T-helper 17 cell (primary cell): ENCODE data around the gene C3orf49. TPM values are rescaled to one million over a fixed set of nuclear protein-coding genes. Genes with fewer than 3 reads are reported as not detected.
A peak's percentile ranks its signal among the peaks of the same experiment; 100 is the strongest.

ENCODE experiments used
- ATAC-seq: fragments of 150-1000 bp; cut with Tn5 transposase; 2 replicates; pipeline ENCODE4 v1.10.0; 2021; ENCODE audit warnings: mild to moderate bottlenecking, moderate library complexity
- DNase-seq, 3 donors: peaks; one replicate each; pipeline versions ENCODE4 v3.0.0 to v3.0.0-alpha.2; 2020 to 2021
- H3K9me3 ChIP-seq: one replicate; pipeline ENCODE4 v1.7.0; 2013; ENCODE audit warnings: low read length, mild to moderate bottlenecking; ENCODE audit not compliant: control insufficient read depth, poor library complexity, severe bottlenecking
- H3K27ac Mint-ChIP-seq: one replicate; pipeline ENCODE4 v1.8.0; 2022; ENCODE audit warnings: mild to moderate bottlenecking, moderate library complexity, mixed read lengths
- H3K27me3 Mint-ChIP-seq: one replicate; pipeline ENCODE4 v1.8.0; 2022; ENCODE audit warnings: mixed read lengths
- H3K36me3 Mint-ChIP-seq: one replicate; pipeline ENCODE4 v1.8.0; 2022; ENCODE audit warnings: low read depth, mixed read lengths
- H3K4me1 Mint-ChIP-seq: one replicate; pipeline ENCODE4 v1.8.0; 2022; ENCODE audit warnings: mild to moderate bottlenecking, mixed read lengths
- H3K4me3 Mint-ChIP-seq: one replicate; pipeline ENCODE4 v1.8.0; 2022; ENCODE audit warnings: mild to moderate bottlenecking, moderate library complexity, mixed read lengths
- total RNA-seq, 4 donors: library from RNA in 2 of 4; stranded (reverse) in 2 of 4; gene quantifications; one replicate each; pipeline ENCODE4 v1.2.3 and lab custom pipeline; 2022 to 2026

The C3orf49 gene
- total RNA-seq, 2 donors from 2014 or later = not detected

DNA sequence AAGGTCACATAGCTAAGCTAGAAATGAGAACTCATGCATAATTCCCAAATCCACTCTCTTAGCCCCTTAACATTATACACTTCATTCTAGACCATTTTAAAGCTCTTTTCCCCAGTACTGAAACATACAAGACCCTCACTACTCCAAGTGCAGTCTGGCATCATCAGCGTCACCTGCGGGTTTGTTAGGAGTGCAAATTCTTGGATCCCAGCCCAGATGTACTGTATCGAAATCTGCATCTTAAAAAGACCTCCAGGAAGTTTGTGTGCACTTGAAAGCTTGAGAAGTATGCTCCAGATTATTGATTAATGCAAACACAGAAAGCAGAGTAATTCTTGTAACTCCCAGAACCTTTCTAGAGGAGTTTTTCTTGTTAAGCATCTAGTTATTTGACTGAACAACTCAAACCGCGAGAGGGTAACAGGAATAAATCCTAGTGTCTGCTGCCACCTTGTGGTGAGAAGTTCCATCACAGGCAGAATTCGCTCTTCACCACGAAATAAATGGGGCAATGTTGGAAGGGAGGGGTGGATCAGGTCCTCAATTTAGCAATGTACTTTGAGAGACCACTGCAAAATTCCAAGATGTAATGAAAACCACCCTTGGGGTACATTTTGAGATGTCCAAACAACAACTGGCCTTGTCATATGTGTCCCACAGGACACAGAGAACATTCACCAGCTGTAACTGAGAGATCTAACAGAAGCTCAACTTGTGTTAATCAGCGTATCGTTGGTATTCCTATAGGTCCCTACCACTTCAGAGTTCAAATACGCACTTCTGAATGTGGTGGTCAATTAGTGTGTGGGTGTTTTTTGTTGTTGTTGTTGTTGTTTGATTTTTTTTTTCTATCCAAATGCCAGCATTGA lies 583 bp upstream of the C3orf49 start:
- peaks cover 11% of the 10 kb centered on the region for H3K4me1 Mint-ChIP-seq
- peak; percentile 62 for ATAC-seq
- peaks cover 7% of the 10 kb centered on the region for H3K36me3 Mint-ChIP-seq
- H3K27ac Mint-ChIP-seq = no peak overlapping the region
- no peaks in the 10 kb centered on the region for H3K27me3 Mint-ChIP-seq
- DNase-seq = peak; percentile 11 to 45 (median 19)
- H3K9me3 ChIP-seq = no peaks in the 10 kb centered on the region
- H3K4me3 Mint-ChIP-seq = no peak overlapping the region

GRCh38 chr3:63824309-63824708 lies 5.2 kb downstream of the C3orf49 start:
- peaks cover 4% of the 10 kb centered on the region for H3K36me3 Mint-ChIP-seq
- H3K9me3 ChIP-seq = no peaks in the 10 kb centered on the region
- no peak overlapping the region for H3K4me3 Mint-ChIP-seq
- no peak for ATAC-seq
- H3K4me1 Mint-ChIP-seq = peaks cover 4% of the 10 kb centered on the region
- H3K27me3 Mint-ChIP-seq = no peaks in the 10 kb centered on the region
- DNase-seq = no peak
- H3K27ac Mint-ChIP-seq = no peak overlapping the region

GRCh38 chr3:63830526-63830925 lies 11.4 kb downstream of the C3orf49 start:
- Mint-ChIP-seq H3K4me1 (no peaks in the 10 kb centered on the region), H3K36me3 (peaks cover 8% of the 10 kb centered on the region), H3K27ac (no peak overlapping the region), H3K27me3 (no peaks in the 10 kb centered on the region), H3K4me3 (no peak overlapping the region)
- ATAC-seq (no peak), DNase-seq (no peak)
- no peaks in the 10 kb centered on the region for H3K9me3 ChIP-seq

- H3K4me3 Mint-ChIP-seq = no peak overlapping the region
- H3K36me3 Mint-ChIP-seq = peaks cover 4% of the 10 kb centered on the region
Observed at GRCh38 chr3:63832395-63832794, 13.3 kb downstream of the C3orf49 start.

GRCh38 chr3:63841704-63842103 lies 22.6 kb downstream of the C3orf49 start:
- Mint-ChIP-seq H3K4me1 (peaks cover 6% of the 10 kb centered on the region), H3K27me3 (no peaks in the 10 kb centered on the region), H3K27ac (no peak overlapping the region), H3K4me3 (no peak overlapping the region), H3K36me3 (no peaks in the 10 kb centered on the region)
- ATAC-seq = no peak
- DNase-seq = no peak
- no peaks in the 10 kb centered on the region for H3K9me3 ChIP-seq

More at GRCh38 chr3:63832395-63832794, 13.3 kb downstream of the C3orf49 start:
- no peaks in the 10 kb centered on the region for H3K4me1 Mint-ChIP-seq
- ATAC-seq (no peak), DNase-seq (no peak)
- H3K9me3 ChIP-seq = no peaks in the 10 kb centered on the region
- no peaks in the 10 kb centered on the region for H3K27me3 Mint-ChIP-seq
- H3K27ac Mint-ChIP-seq = no peak overlapping the region

- Mint-ChIP-seq H3K27ac (no peak overlapping the region), H3K4me3 (no peak overlapping the region), H3K36me3 (no peaks in the 10 kb centered on the region), H3K27me3 (no peaks in the 10 kb centered on the region), H3K4me1 (peaks cover 6% of the 10 kb centered on the region)
- DNase-seq = no peak
- ATAC-seq = no peak
- H3K9me3 ChIP-seq = no peaks in the 10 kb centered on the region
Observed at GRCh38 chr3:63842127-63842526, 23.0 kb downstream of the C3orf49 start.

DNA sequence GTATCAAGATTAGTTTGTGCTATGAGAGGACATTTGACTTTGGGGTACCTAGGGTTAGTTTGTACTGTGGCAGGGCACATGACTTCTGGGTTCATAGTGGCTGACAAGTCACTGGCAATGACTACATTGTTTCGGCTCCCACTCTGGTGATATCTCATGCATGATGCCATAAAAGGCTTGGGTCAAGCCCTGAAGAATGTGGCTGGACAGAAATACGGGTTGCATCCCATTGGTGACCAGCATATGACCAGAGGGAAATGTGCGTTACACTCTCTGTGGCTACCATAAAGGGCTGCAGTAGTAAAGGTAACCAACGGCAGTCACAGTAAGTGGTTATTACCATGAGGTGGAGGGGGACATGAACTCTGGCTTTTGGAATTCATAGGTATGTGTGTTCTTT lies 26.1 kb downstream of the C3orf49 start:
- Mint-ChIP-seq H3K27me3 (no peaks in the 10 kb centered on the region), H3K4me3 (peak overlapping the region; percentile 31), H3K27ac (no peak overlapping the region), H3K36me3 (no peaks in the 10 kb centered on the region), H3K4me1 (peaks cover 8% of the 10 kb centered on the region)
- H3K9me3 ChIP-seq = no peaks in the 10 kb centered on the region
- DNase-seq = no peak
- no peak for ATAC-seq

GRCh38 chr3:63847718-63848450 lies 28.8 kb downstream of the C3orf49 start:
- no peak for ATAC-seq
- H3K4me3 Mint-ChIP-seq = no peak overlapping the region
- no peak for DNase-seq
- H3K36me3 Mint-ChIP-seq = peaks cover 2% of the 10 kb centered on the region
- H3K9me3 ChIP-seq = no peaks in the 10 kb centered on the region
- H3K4me1 Mint-ChIP-seq = peaks cover 13% of the 10 kb centered on the region
- peak overlapping the region; percentile 21 for H3K27ac Mint-ChIP-seq
- no peaks in the 10 kb centered on the region for H3K27me3 Mint-ChIP-seq

DNA sequence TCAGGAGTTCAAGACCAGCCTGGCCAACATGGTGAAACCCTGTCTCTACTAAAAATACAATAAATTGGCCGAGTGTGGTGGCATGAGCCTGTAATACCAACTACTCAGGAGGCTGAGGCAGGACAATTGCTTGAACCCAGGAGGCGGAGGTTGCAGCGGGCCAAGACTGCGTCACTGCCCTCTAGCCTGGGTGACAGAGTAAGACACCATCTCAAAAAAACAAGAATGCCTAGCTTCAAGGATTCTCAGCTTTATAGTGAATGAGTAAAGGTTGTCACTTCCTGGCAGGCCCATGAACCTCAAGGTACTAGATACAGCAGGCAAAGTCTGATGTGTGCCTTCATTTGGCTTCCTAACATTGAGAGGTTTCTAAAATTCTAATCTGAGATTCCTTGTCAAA lies 30.1 kb downstream of the C3orf49 start:
- ATAC-seq (no peak), DNase-seq (no peak)
- no peak overlapping the region for H3K27ac Mint-ChIP-seq
- H3K27me3 Mint-ChIP-seq = no peaks in the 10 kb centered on the region
- peaks cover 13% of the 10 kb centered on the region for H3K4me1 Mint-ChIP-seq
- no peak overlapping the region for H3K4me3 Mint-ChIP-seq
- peaks cover 2% of the 10 kb centered on the region for H3K36me3 Mint-ChIP-seq
- no peaks in the 10 kb centered on the region for H3K9me3 ChIP-seq

DNA sequence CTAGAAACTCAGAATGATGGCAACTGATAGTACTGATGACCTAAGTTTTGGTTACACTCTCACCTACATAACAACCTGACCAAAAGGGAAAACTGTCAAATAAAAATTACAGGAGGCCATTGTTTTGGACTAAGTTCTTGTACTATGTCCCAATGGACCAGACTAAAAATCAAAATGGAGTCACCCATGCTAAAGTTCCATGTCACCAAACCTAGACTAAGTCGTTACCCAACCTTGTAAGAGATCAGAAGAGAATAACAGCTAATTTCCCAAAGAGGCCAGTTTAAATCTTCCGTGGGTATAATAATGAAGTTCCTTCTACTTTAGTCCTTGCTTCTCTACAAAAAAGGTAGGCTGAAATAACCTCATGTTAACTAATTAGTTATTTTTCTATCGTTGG lies 32.2 kb downstream of the C3orf49 start:
- peaks cover 2% of the 10 kb centered on the region for H3K36me3 Mint-ChIP-seq
- H3K9me3 ChIP-seq = no peaks in the 10 kb centered on the region
- DNase-seq = no peak
- H3K4me3 Mint-ChIP-seq = no peak overlapping the region
- H3K4me1 Mint-ChIP-seq = peaks cover 14% of the 10 kb centered on the region
- no peak overlapping the region for H3K27ac Mint-ChIP-seq
- ATAC-seq = no peak
- no peaks in the 10 kb centered on the region for H3K27me3 Mint-ChIP-seq

DNA sequence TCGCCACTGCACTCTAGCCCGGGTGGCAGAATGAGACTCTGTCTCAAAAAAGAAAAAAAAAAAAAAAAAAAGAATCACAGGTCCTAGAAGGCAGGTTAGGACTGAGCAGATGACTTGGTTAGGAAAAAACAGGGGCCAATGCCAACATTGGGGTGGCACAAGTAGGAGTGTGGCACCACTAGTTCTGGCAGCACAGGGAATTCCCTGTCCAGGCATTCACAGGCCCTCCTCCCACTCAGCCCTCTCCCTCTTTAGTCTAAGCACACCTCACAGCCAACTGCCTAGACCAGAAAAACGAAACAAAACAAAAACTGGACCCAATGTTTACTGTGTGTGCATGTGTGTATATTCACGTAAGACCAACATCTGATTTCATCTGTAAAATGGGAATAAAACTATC lies 34.0 kb downstream of the C3orf49 start:
- DNase-seq (no peak), ATAC-seq (no peak)
- Mint-ChIP-seq H3K4me1 (peaks cover 18% of the 10 kb centered on the region), H3K27me3 (no peaks in the 10 kb centered on the region), H3K36me3 (peaks cover 2% of the 10 kb centered on the region), H3K27ac (no peak overlapping the region), H3K4me3 (no peak overlapping the region)
- no peaks in the 10 kb centered on the region for H3K9me3 ChIP-seq

DNA sequence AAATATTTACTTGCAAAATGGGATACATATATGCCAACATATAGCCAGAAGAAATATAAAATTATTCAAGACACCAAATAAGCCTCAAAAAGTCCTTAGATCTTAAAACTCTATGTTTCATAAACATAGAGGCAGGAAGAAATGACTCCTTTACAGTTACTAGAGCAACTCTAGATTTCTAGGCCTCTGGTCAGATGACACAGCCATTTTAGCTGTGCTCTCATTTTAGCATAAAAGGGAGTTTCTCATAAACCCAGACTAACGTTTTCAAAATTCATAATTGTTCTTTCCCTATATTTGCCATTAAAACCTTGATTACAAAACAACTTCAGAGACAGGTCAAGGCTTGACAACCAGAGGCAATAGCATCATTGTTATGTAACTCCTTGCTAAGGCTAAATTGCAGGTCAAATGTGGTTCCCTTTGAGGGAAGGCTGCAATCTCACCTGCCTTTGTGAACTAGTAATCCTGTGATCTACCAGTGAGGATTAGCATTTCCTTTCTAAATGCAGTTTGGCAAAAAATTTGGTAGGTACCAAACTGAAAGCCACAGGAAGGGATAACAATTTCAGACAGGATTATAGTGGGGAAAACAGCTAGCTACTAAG lies 36.3 kb downstream of the C3orf49 start:
- H3K27ac Mint-ChIP-seq = no peak overlapping the region
- no peak overlapping the region for H3K4me3 Mint-ChIP-seq
- ATAC-seq (no peak), DNase-seq (no peak)
- H3K36me3 Mint-ChIP-seq = peaks cover 2% of the 10 kb centered on the region
- peaks cover 25% of the 10 kb centered on the region for H3K4me1 Mint-ChIP-seq
- H3K27me3 Mint-ChIP-seq = no peaks in the 10 kb centered on the region
- no peaks in the 10 kb centered on the region for H3K9me3 ChIP-seq

DNA sequence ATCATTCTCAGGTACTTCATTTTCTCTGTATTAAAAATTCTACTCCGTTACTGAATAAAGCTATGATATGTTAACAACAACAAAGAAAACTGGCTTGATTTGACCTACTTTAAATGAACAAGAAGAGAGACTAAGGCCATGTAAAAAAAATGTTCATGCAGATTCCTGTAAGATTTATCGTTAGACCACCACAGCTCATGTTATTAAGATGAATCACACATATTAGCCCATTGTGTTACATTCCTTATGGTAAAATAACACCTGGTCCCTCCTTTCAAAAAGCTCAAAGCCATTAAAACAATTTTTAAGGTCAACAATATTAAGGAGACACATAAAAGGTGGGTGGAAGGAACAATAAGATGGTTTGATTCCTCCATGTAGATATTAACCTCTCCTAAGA lies 38.2 kb downstream of the C3orf49 start:
- H3K36me3 Mint-ChIP-seq = peaks cover 1% of the 10 kb centered on the region
- no peaks in the 10 kb centered on the region for H3K27me3 Mint-ChIP-seq
- no peaks in the 10 kb centered on the region for H3K9me3 ChIP-seq
- DNase-seq = no peak
- H3K4me3 Mint-ChIP-seq = no peak overlapping the region
- ATAC-seq = no peak
- no peak overlapping the region for H3K27ac Mint-ChIP-seq
- H3K4me1 Mint-ChIP-seq = peaks cover 37% of the 10 kb centered on the region
